ENCODE measurements around the gene LSM3.

DNA sequence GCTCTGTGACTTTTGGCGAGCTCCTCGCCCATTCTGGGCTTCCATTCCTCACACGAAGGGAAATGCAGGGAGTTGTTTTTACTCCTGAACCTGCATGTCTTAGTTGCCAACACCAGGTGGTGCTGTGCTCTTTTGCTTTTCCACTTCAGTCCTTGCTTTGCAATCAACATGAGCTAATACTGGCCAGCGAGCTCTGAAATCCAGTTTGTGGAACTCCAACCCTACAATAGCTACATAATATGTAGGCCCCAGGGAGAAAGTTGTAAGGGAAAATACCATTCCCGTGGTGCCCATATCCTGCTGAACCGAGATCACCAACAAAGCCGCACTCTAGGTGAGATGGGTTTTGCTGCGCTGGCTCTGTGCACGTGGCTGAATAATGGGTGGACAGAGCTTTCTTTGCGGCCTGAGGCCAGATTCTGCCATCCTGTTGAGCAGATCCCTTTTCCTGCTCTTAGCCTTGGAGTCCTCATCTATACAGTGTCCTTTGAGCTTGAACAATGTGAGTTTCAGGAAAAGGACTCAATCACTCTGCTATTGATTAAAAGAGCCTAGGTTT is 25.0 kb downstream of the LSM3 start:
- no peak for TF ChIP-seq POLR2A (IDR thresholded peaks at IDR 0.05)
- TF ChIP-seq, protein P1, sequence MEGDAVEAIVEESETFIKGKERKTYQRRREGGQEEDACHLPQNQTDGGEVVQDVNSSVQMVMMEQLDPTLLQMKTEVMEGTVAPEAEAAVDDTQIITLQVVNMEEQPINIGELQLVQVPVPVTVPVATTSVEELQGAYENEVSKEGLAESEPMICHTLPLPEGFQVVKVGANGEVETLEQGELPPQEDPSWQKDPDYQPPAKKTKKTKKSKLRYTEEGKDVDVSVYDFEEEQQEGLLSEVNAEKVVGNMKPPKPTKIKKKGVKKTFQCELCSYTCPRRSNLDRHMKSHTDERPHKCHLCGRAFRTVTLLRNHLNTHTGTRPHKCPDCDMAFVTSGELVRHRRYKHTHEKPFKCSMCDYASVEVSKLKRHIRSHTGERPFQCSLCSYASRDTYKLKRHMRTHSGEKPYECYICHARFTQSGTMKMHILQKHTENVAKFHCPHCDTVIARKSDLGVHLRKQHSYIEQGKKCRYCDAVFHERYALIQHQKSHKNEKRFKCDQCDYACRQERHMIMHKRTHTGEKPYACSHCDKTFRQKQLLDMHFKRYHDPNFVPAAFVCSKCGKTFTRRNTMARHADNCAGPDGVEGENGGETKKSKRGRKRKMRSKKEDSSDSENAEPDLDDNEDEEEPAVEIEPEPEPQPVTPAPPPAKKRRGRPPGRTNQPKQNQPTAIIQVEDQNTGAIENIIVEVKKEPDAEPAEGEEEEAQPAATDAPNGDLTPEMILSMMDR (IDR thresholded peaks at IDR 0.05 in 4 of 5, conservative IDR thresholded peaks at IDR 0.05 in 1 of 5), result peak; percentile 79 to 93 (median 88)

All from gastrocnemius medialis (tissue), 4 donors.